Stimulated activated CD4-positive, alpha-beta T cell treated with anti-CD3 and anti-CD28 coated beads, Interleukin-12 subunit alpha, Interleukin-12 subunit beta, amount 100 ng/mL, for 24 hours (primary cell): ENCODE measurements around the gene CAMSAP1.

ENCODE experiments used
- DNase-seq, 2 experiments: peaks; one replicate each; pipeline ENCODE4 v3.0.0-alpha.2; 2020; ENCODE audit warnings: low read depth in 2 of 2

The CAMSAP1 gene

DNA sequence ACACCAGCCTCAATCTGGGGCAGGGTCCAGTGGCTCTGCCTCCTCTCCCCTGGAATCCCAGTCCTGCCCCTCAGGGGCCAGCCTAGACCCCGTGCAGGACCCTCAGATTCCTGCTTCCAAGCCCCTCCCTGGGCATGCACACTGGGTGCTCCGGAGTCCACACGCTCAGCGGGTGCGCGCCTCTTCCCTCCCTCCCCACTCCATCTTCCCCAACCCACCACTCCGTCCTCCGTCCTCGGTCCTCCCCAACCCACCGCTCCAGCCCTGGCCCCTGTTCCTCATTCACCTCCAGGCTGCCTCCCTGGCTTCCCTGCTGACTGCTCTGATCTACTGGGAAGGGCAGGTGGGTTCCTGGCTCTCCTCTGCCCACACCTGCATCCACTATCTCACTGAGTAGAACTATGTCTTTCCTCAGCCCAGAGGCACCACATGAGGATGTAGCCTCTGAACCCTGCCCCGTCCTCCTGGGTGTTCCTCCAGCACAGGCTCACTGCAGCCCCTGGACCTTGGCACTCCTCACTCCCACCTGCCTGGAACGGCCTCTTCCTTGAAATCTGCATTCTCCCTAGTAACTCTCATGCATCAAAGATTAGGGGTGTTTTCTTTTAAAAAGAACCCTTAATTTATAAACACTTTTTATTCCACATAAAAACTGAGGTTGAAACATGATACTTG is 92.8 kb downstream of the CAMSAP1 start:
- no peak for DNase-seq

DNA sequence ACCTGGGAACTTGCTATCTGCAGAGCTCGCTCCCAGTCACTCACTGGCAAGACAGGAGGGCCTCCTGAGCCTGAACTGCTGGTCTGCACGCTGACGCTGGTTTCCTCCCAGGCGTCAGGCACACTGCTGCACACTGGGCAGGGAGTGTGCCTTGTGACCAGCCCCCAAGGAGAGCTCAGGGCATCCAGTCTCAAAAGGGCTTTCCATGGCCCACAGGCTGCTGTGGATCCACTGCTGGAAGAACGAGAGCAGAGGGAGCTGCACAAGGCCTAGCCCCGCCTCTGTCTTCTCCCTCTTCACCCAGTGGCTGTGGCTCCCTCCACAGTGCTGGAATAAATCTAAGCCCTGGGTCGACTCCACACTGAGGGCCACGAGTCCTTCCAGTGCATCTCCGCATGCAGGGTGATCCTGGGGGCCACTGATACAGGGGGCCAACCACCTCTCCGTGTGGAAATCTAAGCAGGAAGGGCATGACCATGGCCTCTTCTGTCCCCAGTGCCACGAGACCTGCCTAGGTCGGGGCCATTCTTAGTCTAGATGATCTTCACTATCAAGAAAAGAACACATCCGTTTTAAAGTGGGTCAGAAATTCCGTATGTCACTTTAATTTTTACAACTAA is 93.6 kb downstream of the CAMSAP1 start:
- DNase-seq = no peak

DNA sequence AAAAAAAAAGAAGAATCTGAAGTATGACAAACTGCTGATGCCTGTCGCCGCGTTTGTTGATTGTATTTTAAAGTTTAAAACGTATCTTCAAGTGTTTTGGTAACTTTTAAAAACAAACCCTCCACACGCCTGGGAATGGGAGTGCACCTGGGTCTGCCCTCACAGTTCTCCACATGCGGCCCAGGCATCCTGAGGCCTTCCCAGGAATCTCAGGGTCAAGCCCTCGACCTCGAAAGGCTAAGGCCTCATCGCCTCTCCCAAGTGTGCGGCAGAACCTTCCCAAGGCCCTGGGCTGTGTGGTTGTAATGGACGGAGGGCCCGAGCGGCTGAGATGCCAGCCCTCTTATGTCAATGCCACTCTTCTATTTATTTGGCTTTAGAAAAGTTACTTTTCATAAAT is 94.4 kb downstream of the CAMSAP1 start:
- DNase-seq = no peak

DNA sequence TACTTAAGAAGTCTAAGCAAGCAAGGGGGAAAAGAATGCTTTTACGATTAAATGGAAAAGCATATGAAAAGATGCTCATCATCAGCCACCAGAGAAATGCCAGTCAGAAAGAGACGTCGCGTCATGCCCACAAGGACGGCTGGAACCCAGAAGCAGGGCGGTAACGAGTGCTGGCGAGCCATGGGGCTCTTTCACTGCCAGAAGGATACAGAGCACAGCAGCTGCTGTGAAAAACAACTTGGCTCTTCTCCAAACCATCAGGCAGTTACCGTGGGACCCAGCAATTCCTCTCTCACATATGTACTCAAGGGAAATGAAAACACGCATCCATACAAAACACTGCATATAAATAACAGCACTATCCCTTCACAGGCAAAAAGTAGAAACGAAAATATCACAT is 95.5 kb downstream of the CAMSAP1 start:
- no peak for DNase-seq

DNA sequence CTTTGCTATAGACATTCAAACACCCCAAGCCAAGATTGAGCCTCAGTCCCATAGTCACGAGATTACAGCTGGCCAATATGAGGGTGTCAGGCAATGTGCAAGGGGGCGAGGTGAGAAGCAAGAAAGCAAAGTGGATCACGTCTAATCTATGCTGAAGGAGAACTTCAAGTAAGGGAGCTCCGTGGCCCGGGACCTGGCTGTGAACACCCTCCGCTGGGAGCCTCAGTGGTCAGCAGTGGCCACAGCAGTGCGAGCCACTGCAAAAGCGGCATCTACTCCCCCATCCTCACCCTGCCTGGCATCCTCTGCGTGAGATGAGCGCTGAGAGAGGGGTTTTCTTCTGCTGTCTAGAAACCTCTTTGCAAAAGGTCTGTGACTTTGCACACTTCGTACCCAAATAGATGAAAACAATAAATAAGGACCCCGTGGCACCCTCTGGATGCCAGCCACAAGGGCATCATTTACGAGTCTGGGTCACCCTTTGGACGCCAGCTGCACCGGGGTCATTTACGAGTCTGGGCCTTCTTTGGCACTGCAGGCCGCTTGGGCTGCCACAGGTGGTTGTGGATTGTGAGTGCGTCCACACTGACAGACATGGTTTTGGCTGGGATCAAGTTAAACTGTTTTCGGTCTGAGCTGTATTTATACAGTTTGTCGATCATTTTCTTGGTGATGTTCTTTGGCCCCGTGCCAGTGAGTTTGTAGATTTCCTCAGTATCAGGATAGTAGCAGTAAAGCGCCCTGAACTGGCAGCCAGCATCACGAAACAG is 96.4 kb downstream of the CAMSAP1 start:
- no peak for DNase-seq

DNA sequence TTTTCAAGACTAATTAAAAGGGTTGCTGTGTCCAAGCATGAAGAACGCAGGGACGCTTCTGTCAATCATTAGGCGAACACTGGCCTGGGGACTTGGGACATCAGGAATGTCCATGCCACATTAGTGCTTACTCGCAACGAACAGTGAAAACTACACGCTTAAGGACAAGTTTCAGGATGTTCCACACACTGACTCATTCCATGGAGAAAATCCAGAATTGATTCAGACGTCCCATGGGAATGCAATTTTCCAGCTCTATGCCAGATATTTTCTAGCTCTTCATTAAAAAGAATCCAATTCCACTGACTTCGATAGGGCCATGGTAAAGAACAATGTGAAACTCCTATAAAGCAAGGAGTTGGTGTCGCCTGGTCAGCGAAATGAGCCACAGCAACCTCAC is 98.2 kb downstream of the CAMSAP1 start:
- DNase-seq = no peak

DNA sequence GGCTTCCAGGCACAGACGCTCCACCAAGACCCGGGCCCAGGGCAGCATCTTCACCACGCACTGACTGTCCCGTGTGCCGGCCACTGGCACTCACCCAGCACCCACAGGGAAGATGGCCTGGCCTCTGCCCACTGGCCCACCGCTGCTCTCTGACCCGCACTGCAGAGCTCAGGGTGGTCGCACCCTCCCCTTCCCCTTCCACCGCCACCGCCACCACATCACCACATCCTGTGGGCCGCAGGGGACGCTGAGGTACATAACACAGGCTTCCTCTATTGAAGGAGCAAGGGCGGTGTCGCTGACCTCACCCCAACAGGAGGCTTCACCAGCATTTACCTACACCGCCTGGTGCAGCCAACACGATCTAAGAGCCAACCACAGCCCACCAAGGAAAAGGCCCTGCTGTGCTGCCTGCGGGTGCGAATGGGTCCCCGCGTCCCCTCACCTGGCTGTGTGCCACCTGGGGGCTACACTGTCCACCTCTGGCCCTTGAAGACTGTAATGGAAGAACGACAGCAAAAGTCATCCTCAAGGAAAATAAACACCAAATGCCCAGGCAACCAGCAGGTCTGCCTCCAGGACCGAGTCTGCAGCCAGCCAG is 101.8 kb downstream of the CAMSAP1 start:
- DNase-seq = no peak

DNA sequence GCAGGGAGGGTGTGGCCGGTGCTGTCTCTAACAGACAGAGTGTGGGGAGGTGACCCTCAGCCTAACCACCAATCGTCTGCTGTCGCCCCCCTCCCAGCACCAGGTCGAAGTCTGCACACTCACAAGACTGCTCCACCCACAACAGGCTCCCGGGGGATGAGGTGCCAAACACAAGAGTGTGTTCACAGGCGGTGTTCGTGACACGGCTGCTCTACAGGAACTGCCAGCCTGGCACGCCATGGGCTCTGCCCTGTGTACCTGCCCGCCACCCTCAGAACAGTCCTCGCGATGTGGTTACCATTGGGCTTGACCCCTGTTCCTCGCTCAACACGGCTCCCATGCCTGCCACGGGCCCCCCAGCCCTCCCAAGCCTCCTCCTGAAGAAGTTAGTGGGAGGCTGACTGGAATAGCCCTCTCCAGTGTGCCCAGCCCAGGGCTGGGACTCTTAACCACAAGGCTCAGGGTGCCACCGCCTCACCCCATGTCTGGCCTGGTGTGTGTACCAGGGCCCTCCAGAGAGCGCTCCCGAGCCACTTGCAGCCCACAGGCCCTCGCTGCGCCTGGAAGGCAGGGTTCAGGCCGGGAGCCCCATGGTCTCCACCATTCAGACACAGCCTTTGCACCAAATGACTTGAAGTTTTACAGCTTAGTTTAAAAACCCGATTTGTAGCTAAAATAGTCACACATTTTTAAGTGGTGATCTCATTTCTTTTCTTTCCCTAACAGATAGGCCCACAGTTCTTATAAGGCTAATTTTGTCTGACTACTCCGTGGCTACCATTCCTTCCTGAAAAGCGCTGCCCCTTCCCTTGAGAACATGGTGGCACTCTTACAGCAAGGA is 102.5 kb downstream of the CAMSAP1 start:
- no peak for DNase-seq

DNA sequence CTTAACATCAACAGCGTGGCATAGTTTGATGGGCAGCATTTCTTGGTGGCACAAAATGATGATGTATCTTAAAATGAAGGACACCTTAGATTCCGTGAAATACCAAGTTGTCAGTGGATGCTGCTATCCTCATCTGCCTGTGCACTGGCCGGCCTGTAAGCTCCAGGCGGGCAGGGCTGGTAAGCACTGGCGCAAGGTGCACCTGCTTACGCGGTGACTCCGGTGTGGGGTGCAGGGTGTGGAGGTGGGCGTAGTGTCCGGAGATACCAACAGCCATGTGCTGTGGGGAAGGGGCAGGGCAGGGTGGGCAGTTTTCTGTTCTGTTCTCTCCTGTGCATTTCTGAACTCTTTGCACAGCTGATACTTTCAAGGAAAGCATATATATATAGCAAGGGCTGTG is 103.9 kb downstream of the CAMSAP1 start:
- no peak for DNase-seq

DNA sequence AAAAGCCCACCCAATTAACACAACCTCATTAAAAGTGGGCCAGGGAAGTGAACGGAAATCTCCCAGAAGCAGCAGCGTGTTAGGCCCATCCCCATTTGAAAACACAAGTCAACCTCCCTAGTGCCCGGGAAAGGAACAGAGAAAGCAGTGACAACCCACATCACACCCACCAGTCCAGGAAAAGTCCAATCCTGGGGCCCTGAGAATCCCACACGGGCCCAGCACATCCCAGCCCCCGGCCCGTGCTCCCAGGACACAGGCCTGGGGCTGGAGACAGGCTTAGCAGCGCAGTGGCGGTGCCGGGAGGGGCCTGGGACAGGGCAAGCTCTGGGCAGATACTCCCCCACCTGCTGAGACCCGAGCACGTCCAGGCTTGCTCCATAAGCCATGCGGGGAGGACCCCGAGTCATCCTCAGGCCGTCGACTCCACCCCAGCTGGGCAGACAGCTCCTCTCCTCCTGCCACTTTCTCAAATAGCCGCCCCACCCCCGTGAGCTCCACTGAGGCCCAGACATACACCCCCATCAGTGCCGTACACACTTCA is 104.4 kb downstream of the CAMSAP1 start:
- DNase-seq = no peak

DNA sequence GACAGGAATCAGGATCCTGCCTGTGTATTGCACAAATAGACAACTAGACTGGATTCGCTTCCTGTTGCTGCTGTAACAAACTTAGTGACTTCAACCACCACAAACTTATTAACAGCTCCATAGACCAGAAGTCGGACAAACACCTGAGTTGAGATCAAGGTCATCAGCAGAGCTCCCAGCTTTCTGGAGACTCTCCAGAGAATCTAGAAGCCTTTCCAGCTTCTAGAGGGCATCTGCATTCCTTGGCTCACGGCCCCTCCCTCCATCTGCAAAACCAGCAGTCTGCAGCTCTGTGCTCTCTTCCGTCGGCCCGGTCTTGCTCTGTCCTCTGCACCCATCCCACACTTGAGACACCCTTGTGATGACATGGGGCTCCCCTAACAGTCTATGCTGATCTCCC is 106.3 kb downstream of the CAMSAP1 start:
- DNase-seq = no peak

DNA sequence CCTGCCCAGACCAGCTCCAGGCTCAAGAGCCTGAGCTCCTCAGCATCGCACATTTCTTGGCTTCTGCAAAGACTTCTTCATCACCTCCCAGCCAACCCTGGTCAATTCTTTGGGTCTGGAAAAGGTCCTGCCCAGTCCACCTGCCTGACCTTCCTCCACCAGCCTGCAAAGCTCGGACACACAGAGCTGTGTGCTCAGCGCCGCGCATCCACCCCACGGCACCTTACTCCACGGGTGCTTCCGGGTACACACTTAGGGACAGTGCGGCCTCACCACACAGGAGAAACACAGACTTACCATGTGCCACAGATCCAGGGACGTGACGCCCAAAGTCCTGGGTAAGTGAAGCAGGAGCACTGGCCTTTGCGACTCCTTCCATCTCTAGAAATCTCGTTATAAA is 108.1 kb downstream of the CAMSAP1 start:
- DNase-seq = no peak

DNA sequence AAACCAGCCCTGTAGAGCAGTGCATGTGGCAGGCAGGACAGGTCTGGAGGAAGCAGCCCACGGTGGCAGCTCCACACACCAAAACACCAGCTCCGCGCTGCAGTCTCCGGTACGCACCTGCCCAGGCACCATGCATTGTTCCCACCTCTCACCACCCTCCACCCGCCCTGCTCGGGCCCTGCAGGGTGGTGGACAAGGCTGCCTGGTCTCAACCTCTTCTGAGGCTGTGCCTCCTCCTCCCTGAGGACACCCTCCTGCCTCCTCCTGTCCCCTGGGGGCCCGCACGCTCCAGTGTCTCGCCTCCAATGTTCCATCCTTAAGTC is 109.1 kb downstream of the CAMSAP1 start:
- DNase-seq = no peak

DNA sequence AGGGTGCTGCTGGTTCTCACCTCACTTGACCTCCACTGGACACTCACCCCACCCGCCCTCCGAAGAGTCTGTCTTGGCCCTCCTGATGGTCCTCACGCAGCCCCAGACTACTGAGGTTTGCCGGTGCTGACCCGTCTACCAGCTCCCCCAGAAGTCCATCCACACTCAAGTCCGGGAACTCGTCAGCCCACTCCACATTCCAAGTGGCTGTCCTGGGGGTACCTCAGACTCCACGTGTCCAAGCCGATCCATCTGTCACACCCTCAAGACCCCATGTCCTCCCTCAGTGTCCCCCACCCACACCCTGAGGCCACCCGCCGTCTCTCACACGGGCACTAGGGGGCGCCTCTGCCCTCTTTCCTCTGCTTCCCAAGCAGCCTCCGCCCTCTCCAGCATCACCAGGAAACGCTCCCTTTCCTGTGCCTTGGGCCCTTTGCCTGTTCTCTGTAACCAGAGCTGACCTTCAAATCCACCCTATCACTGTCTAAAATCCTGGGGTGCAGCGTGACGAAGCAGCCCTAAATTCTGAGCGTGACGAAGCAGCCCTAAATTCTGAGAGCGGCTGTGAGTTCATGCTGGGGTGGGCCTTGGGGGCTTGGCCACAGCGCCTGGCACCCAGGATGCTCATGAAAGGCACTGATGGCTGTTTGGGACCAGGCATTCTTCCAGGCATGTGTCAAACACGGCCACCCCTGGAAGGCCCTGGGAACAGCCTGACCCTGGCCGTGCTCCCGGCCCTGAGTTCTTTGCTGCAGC is 109.7 kb downstream of the CAMSAP1 start:
- peak in 1 of 2 experiments; percentile 36 for DNase-seq

DNA sequence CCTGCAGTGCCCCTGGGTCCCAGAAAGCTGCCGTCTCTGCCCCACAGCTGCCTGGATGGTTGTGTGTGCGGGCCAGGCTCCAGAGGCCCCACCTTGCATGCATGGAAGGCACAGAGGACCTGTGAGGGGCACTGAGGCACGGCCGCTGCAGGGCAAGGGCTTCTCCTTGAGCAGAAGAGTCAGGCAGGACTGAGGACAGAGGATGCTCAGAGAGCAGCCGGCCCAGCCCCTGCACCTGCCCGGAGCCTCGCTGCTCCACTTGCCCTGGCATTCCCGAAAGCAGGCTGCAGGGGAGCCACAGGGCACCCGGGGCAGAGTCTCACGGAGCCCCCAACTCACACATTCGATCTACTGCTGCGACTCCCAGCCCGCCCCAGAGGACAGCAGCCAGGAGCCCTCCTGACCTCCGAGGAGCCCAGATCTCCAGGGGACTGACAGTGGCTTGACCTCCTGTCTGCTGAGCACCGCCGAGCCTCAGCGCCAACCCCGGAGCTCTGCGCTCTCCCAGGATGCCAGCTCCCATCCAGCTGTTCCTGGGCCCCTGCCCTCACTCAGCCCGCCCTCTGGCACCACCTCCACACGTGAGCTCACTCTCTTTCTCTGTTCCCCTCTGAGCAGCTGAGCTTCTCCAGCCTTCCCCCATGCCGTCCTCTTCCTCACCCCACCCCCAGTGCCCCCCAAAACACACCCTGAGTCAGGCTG is 110.4 kb downstream of the CAMSAP1 start:
- DNase-seq = no peak

DNA sequence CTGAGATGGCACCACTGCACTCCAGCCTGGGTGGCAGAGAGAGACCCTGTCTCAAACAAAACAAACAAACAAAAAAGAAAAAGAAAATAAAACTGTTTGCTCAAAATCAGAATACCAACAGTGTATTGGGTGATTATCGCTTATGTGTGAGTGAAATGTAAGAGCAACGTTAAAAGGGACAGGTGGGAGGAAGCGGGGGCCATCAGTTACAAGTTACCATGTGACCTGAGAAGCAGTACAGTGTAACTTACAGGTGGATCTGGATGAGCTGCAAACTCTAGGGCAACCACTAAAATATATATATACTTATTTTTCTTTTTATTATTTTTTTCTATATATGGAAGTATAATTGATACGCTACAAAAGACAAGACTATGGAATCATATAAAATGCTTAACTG is 112.0 kb downstream of the CAMSAP1 start:
- DNase-seq = no peak

DNA sequence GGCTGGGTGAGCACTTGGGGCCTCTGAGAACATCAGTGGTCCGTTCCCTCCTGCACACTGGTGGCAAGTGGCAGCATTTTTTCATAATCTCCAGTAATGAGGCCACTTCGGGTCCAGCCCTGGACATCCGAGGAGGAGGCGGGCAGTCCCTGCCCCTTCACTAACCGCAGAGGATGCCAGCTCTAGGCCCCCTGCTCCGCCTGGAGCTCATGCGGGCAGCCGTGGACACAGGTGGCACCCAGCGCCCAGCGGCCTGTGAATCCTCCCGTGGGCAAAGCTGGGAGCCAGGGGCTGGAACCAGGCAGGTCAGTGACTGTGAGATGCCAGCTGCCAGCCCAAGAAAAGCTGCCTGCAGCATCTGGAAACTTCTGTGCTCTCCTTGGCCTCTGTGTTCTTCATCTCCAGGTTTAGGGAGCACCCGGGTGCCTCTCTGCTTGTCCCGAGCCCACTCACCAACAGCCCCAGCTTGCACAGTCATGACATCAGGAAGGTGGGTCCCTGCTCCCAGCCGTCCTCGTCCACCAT is 112.9 kb downstream of the CAMSAP1 start:
- no peak for DNase-seq

DNA sequence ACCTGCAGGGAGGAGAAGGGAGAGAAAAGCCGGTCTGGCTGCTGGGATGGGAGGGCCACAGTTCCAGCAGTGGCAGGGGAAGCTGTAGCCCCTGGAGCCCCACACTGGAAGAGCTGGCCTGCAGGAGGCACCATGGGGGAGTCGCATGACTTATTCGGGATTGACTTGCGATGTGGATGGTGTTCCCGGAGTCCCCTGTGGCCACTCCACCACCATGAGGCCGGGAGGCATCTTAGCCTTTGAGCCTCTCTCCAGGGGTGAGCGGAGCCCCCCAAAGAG is 113.3 kb downstream of the CAMSAP1 start:
- no peak for DNase-seq

DNA sequence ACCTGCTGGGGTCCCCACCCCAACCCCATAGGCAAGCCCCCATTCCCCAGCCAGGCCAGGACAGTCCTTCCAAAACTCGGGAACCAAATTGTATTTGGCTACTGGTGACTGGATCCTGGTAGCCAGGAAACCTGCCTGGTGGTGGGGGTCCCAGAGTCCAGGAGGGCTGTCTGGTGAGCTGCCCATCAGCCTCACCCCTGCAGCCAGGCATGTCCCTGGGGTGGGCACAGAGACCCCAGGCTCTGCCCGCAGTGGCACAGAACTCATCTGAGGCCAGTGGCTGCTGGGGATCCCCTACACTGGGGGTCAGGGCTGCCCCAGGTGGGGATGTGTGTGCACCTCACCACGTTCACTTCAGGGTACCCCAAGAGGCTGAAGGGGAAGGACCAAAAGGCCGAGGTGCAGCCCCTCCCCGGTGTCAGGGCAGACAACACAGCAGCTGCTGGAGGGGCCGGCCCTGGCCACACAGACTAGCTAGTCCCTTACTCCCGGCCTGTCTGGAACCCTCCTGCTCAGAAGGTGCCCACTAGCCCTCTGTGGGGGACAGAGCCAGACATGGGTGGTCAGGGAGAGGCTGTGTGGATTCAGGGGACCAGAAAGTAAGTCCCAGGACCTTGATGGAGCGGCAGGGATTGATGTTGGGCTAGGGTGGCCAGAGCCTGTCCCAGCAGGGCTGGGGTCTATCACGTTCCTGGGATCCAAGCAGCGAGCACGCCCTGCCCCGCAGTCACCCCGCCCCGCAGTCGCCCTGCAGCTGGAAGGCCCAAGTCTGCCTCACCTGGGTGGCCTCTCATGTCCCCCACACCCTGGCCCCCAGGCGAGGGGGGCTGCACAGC is 113.9 kb downstream of the CAMSAP1 start:
- DNase-seq = no peak
